SK-N-SH treated with all-trans-retinoic acid at 6 μM for 48 hours (cell line): ENCODE measurements around the gene LPP.

Experiments
- ATAC-seq: fragments of 200-7000 bp; cut with Tn5 transposase; 3 replicates; pipeline ENCODE4 v1.9.1; 2020; ENCODE audit warnings: mild to moderate bottlenecking, moderate library complexity
- ARNTL ChIP-seq: fragments of 450-650 bp; formaldehyde crosslinking; IDR thresholded peaks from 2 replicates; pipeline ENCODE4 v1.5.0; 2020; ENCODE audit warnings: low read depth, mild to moderate bottlenecking, moderate library complexity, borderline replicate concordance
- BACH2 ChIP-seq: fragments of 250-450 bp; sonication (Bioruptor Pico); IDR thresholded peaks from 2 replicates; pipeline ENCODE4 v1.9.0; 2021; ENCODE audit warnings: mild to moderate bottlenecking, borderline replicate concordance
- ESRRG ChIP-seq: fragments of 250-450 bp; sonication (Bioruptor Pico); IDR thresholded peaks from 2 replicates; pipeline ENCODE4 v1.6.1; 2021; ENCODE audit warnings: mild to moderate bottlenecking
- GLIS3 ChIP-seq: fragments of 250-450 bp; sonication (Bioruptor Pico); IDR thresholded peaks from 2 replicates; pipeline ENCODE4 v1.5.0; 2020; ENCODE audit warnings: mild to moderate bottlenecking, moderate library complexity
- ISL1 ChIP-seq: fragments of 250-450 bp; sonication (Bioruptor Pico); IDR thresholded peaks from 2 replicates; pipeline ENCODE4 v2.1.2; 2022; ENCODE audit warnings: mild to moderate bottlenecking, moderate library complexity
- OSR1 ChIP-seq: fragments of 250-450 bp; sonication (Bioruptor Pico); IDR thresholded peaks from 2 replicates; pipeline ENCODE4 v1.8.0; 2022; ENCODE audit warnings: moderate library complexity, mild to moderate bottlenecking, inconsistent platforms
- PPARA ChIP-seq: fragments of 250-450 bp; sonication (Bioruptor Pico); IDR thresholded peaks from 2 replicates; pipeline ENCODE4 v1.5.0; 2020; ENCODE audit warnings: mild to moderate bottlenecking, borderline replicate concordance
- RARB ChIP-seq: fragments of 250-450 bp; sonication (Bioruptor Pico); IDR thresholded peaks from 2 replicates; pipeline ENCODE4 v1.8.0; 2021; ENCODE audit warnings: mild to moderate bottlenecking, moderate library complexity
- SNAI2 ChIP-seq: fragments of 250-450 bp; sonication (Bioruptor Pico); IDR thresholded peaks from 2 replicates; pipeline ENCODE4 v1.5.0; 2020; ENCODE audit warnings: mild to moderate bottlenecking, moderate library complexity
- TCF4 ChIP-seq: fragments of 250-450 bp; sonication (Bioruptor Pico); IDR thresholded peaks from 2 replicates; pipeline ENCODE4 v1.8.0; 2021; ENCODE audit warnings: mild to moderate bottlenecking, moderate library complexity, borderline replicate concordance
- TOX ChIP-seq: fragments of 250-450 bp; sonication (Bioruptor Pico); IDR thresholded peaks from 2 replicates; pipeline ENCODE4 v1.8.0; 2021; ENCODE audit warnings: mild to moderate bottlenecking, moderate library complexity, borderline replicate concordance
- ZC3H10 ChIP-seq: fragments of 250-450 bp; sonication (Bioruptor Pico); IDR thresholded peaks from 2 replicates; pipeline ENCODE4 v1.5.1; 2021; ENCODE audit warnings: mild to moderate bottlenecking, moderate library complexity
- ZFP3 ChIP-seq: fragments of 250-450 bp; sonication (Bioruptor Pico); IDR thresholded peaks from 2 replicates; pipeline ENCODE4 v1.5.0; 2020; ENCODE audit warnings: mild to moderate bottlenecking, moderate library complexity
- ZFP30 ChIP-seq: fragments of 450-650 bp; formaldehyde crosslinking; IDR thresholded peaks from 2 replicates; pipeline ENCODE4 v1.5.0; 2022; ENCODE audit warnings: mild to moderate bottlenecking, moderate library complexity
- ZNF565 ChIP-seq: fragments of 450-650 bp; formaldehyde crosslinking; conservative IDR thresholded peaks from 2 replicates; pipeline ENCODE4 v1.5.0; 2020; ENCODE audit warnings: low read depth, mild to moderate bottlenecking, moderate library complexity
- ZNF70 ChIP-seq: fragments of 450-650 bp; formaldehyde crosslinking; IDR thresholded peaks from 2 replicates; pipeline ENCODE4 v1.5.0; 2020; ENCODE audit warnings: mild to moderate bottlenecking, moderate library complexity
- ZNF8 ChIP-seq: fragments of 450-650 bp; formaldehyde crosslinking; IDR thresholded peaks from 2 replicates; pipeline ENCODE4 v1.5.0; 2020; ENCODE audit warnings: mild to moderate bottlenecking, moderate library complexity
- TF ChIP-seq, protein P1 (sequence below): fragments of 250-450 bp; sonication (Bioruptor Pico); IDR thresholded peaks from 2 replicates; pipeline ENCODE4 v1.5.1; 2020; ENCODE audit warnings: low read depth, mild to moderate bottlenecking, moderate library complexity
- TF ChIP-seq, protein P2 (sequence below): fragments of 250-450 bp; sonication (Bioruptor Pico); IDR thresholded peaks from 2 replicates; pipeline ENCODE4 v1.5.1; 2021; ENCODE audit warnings: mild to moderate bottlenecking, moderate library complexity
- TF ChIP-seq, protein P3 (sequence below): fragments of 250-450 bp; sonication (Bioruptor Pico); IDR thresholded peaks from 2 replicates; pipeline ENCODE4 v1.8.0; 2021; ENCODE audit warnings: low read depth, mild to moderate bottlenecking, moderate library complexity, borderline replicate concordance
- TF ChIP-seq, protein P4 (sequence below): fragments of 250-450 bp; sonication (Bioruptor Pico); IDR thresholded peaks from 2 replicates; pipeline ENCODE4 v1.8.0; 2020; ENCODE audit warnings: mild to moderate bottlenecking, moderate library complexity, borderline replicate concordance
- TF ChIP-seq, protein P5 (sequence below): fragments of 250-450 bp; sonication (Bioruptor Pico); IDR thresholded peaks from 2 replicates; pipeline ENCODE4 v1.5.0; 2020; ENCODE audit warnings: mild to moderate bottlenecking, moderate library complexity

LPP gene

DNA sequence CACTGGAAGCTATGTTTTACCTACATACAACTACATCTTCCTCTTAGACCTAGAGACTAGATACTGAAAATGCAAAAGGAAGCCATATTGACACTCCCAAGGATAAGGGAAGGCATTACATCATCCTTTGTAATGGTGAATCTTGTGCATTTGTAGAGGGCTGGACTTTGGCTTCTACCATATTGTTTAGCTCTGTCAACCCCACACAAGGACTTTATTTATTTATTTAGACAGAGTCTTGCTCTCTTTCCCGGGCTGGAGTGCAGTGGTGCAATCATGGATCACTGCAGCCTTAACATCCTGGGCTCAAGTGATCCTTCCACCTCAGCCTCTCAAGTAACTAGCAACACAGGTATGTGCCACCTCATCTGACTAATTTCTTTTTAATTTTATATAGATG lies 686.3 kb downstream of the LPP start:
- ATAC-seq: no peak
- TF ChIP-seq ZFP30 (CRISPR knock-in tag) (no peak), PPARA (CRISPR knock-in tag) (no peak), ESRRG (no peak), TCF4 (CRISPR knock-in tag) (no peak)
- TF ChIP-seq, protein P1, sequence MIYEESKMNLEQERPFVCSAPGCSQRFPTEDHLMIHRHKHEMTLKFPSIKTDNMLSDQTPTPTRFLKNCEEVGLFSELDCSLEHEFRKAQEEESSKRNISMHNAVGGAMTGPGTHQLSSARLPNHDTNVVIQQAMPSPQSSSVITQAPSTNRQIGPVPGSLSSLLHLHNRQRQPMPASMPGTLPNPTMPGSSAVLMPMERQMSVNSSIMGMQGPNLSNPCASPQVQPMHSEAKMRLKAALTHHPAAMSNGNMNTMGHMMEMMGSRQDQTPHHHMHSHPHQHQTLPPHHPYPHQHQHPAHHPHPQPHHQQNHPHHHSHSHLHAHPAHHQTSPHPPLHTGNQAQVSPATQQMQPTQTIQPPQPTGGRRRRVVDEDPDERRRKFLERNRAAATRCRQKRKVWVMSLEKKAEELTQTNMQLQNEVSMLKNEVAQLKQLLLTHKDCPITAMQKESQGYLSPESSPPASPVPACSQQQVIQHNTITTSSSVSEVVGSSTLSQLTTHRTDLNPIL (CRISPR knock-in tag): no peak
- TF ChIP-seq, protein P2, sequence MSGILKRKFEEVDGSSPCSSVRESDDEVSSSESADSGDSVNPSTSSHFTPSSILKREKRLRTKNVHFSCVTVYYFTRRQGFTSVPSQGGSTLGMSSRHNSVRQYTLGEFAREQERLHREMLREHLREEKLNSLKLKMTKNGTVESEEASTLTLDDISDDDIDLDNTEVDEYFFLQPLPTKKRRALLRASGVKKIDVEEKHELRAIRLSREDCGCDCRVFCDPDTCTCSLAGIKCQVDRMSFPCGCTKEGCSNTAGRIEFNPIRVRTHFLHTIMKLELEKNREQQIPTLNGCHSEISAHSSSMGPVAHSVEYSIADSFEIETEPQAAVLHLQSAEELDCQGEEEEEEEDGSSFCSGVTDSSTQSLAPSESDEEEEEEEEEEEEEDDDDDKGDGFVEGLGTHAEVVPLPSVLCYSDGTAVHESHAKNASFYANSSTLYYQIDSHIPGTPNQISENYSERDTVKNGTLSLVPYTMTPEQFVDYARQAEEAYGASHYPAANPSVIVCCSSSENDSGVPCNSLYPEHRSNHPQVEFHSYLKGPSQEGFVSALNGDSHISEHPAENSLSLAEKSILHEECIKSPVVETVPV (CRISPR knock-in tag): no peak

DNA sequence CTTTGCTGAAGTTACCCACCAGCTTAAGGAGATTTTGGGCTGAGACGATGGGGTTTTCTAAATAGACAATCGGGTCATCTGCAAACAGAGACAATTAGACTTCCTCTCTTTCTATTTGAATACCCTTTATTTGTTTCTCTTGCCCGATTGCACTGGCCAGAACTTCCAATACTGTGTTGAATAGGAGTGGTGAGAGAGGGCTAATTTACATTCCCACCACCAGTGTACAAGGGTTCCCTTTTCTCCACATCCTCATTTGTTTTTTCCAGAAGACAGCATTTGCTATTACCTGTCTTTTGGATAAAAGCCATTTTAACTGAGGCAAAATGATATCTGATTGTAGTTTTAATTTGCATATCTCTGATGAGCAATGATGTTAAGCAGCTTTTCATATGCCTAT lies 687.9 kb downstream of the LPP start:
- TF ChIP-seq SNAI2 (no peak), ARNTL (CRISPR knock-in tag) (no peak), GLIS3 (CRISPR knock-in tag) (no peak), ZFP3 (no peak), BACH2 (CRISPR knock-in tag) (no peak), ZNF565 (CRISPR knock-in tag) (no peak), RARB (CRISPR knock-in tag) (no peak), PPARA (CRISPR knock-in tag) (no peak), ZNF8 (CRISPR knock-in tag) (no peak), ZC3H10 (CRISPR knock-in tag) (no peak), ZNF70 (CRISPR knock-in tag) (no peak), TCF4 (CRISPR knock-in tag) (no peak)
- TF ChIP-seq, protein P3, sequence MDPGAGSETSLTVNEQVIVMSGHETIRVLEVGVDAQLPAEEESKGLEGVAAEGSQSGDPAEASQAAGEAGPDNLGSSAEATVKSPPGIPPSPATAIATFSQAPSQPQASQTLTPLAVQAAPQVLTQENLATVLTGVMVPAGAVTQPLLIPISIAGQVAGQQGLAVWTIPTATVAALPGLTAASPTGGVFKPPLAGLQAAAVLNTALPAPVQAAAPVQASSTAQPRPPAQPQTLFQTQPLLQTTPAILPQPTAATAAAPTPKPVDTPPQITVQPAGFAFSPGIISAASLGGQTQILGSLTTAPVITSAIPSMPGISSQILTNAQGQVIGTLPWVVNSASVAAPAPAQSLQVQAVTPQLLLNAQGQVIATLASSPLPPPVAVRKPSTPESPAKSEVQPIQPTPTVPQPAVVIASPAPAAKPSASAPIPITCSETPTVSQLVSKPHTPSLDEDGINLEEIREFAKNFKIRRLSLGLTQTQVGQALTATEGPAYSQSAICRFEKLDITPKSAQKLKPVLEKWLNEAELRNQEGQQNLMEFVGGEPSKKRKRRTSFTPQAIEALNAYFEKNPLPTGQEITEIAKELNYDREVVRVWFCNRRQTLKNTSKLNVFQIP: no peak
- TF ChIP-seq, protein P4, sequence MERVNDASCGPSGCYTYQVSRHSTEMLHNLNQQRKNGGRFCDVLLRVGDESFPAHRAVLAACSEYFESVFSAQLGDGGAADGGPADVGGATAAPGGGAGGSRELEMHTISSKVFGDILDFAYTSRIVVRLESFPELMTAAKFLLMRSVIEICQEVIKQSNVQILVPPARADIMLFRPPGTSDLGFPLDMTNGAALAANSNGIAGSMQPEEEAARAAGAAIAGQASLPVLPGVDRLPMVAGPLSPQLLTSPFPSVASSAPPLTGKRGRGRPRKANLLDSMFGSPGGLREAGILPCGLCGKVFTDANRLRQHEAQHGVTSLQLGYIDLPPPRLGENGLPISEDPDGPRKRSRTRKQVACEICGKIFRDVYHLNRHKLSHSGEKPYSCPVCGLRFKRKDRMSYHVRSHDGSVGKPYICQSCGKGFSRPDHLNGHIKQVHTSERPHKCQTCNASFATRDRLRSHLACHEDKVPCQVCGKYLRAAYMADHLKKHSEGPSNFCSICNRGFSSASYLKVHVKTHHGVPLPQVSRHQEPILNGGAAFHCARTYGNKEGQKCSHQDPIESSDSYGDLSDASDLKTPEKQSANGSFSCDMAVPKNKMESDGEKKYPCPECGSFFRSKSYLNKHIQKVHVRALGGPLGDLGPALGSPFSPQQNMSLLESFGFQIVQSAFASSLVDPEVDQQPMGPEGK (CRISPR knock-in tag): no peak
- TF ChIP-seq, protein P1 (CRISPR knock-in tag): no peak
- ATAC-seq: no peak

DNA sequence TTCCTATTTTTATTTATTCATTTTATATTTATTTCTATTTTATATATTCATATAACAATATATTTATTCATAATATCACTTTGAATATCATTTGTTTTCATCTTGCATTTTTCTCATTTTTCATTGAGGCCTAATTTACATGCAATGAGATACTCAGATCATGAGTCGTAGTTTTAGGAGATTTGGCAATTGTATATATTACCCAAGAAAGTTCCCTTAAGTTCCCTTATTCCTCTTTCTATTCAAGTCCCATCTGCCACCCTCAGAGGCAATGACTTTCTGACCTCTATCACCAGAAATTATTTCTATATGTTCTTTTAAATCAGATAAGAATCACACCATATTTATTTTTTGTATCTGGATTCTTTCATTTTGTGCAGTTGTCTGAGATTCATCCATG lies 688.7 kb downstream of the LPP start:
- no peak for ATAC-seq
- TF ChIP-seq BACH2 (CRISPR knock-in tag) (no peak), ARNTL (CRISPR knock-in tag) (no peak), ZNF565 (CRISPR knock-in tag) (no peak), ZFP3 (no peak), GLIS3 (CRISPR knock-in tag) (no peak), RARB (CRISPR knock-in tag) (no peak), ZNF8 (CRISPR knock-in tag) (no peak), TCF4 (CRISPR knock-in tag) (no peak), TOX (CRISPR knock-in tag) (no peak), OSR1 (no peak), ISL1 (no peak), ZC3H10 (CRISPR knock-in tag) (no peak), ESRRG (no peak)
- TF ChIP-seq, protein P3: no peak
- TF ChIP-seq, protein P5, sequence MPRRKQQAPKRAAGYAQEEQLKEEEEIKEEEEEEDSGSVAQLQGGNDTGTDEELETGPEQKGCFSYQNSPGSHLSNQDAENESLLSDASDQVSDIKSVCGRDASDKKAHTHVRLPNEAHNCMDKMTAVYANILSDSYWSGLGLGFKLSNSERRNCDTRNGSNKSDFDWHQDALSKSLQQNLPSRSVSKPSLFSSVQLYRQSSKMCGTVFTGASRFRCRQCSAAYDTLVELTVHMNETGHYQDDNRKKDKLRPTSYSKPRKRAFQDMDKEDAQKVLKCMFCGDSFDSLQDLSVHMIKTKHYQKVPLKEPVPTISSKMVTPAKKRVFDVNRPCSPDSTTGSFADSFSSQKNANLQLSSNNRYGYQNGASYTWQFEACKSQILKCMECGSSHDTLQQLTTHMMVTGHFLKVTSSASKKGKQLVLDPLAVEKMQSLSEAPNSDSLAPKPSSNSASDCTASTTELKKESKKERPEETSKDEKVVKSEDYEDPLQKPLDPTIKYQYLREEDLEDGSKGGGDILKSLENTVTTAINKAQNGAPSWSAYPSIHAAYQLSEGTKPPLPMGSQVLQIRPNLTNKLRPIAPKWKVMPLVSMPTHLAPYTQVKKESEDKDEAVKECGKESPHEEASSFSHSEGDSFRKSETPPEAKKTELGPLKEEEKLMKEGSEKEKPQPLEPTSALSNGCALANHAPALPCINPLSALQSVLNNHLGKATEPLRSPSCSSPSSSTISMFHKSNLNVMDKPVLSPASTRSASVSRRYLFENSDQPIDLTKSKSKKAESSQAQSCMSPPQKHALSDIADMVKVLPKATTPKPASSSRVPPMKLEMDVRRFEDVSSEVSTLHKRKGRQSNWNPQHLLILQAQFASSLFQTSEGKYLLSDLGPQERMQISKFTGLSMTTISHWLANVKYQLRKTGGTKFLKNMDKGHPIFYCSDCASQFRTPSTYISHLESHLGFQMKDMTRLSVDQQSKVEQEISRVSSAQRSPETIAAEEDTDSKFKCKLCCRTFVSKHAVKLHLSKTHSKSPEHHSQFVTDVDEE: no peak
- TF ChIP-seq, protein P2 (CRISPR knock-in tag): no peak
